IMR-90 (cell line): Measurements from ENCODE around the gene PLCG1. TPM values are rescaled to one million over a fixed set of nuclear protein-coding genes. Genes with fewer than 3 reads are reported as not detected.

ENCODE experiments used
- ATAC-seq: fragments of 200-7000 bp; cut with Tn5 transposase; 2 replicates; pipeline ENCODE4 v1.9.1; 2020; ENCODE audit warnings: low read depth, mild to moderate bottlenecking, moderate library complexity
- BruUV-seq: library from RNA; stranded (reverse); fragments of 400-500 nt; replicated peaks from 2 replicates; lab custom pipeline; 2021; lab: Mats Ljungman, UMichigan
- CTCF ChIA-PET: fragments of 300-600 bp; formaldehyde crosslinking; extraction: SDS; loops from one replicate; lab custom pipeline; 2021; ENCODE audit warnings: antibody characterized with exemption; lab: Yijun Ruan, JAX
- POLR2A ChIA-PET: fragments of 300-600 bp; sonication (Branson Sonifier 250); formaldehyde crosslinking; loops from one replicate; lab custom pipeline; 2022; ENCODE audit warnings: antibody characterized with exemption; ENCODE audit not compliant: unreplicated experiment; lab: Charles Lee
- DNase-seq: peaks from one replicate; pipeline ENCODE4 v3.0.0; 2013
- H2AFZ ChIP-seq: replicated peaks from 2 replicates; pipeline ENCODE3; 2013; ENCODE audit warnings: low read length, mild to moderate bottlenecking; ENCODE audit not compliant: poor library complexity
- H2AK5ac ChIP-seq: 2 replicates; pipeline ENCODE4 v1.6.1; 2013; ENCODE audit warnings: low read depth, low read length, inconsistent platforms
- H2AK9ac ChIP-seq: replicated peaks from 2 replicates; pipeline ENCODE3; 2013; ENCODE audit warnings: mild to moderate bottlenecking, low read depth, low read length, moderate library complexity; ENCODE audit not compliant: poor library complexity
- H2BK120ac ChIP-seq: 2 replicates; pipeline ENCODE4 v1.6.1; 2013; ENCODE audit warnings: low read depth, low read length, inconsistent platforms
- H2BK15ac ChIP-seq: 3 replicates; pipeline ENCODE4 v1.6.1; 2013; ENCODE audit warnings: low read depth, low read length, inconsistent platforms
- H2BK20ac ChIP-seq: 2 replicates; pipeline ENCODE4 v1.6.1; 2013; ENCODE audit warnings: low read depth, mild to moderate bottlenecking, inconsistent platforms, low read length, moderate library complexity
- H2BK5ac ChIP-seq: 2 replicates; pipeline ENCODE4 v1.6.1; 2013; ENCODE audit warnings: mild to moderate bottlenecking, low read depth, low read length, inconsistent platforms; ENCODE audit not compliant: poor library complexity, severe bottlenecking
- H3K14ac ChIP-seq: replicated peaks from 2 replicates; pipeline ENCODE4 v1.6.1; 2013; ENCODE audit warnings: low read depth, low read length, inconsistent platforms
- H3K18ac ChIP-seq: 2 replicates; pipeline ENCODE4 v1.6.1; 2013; ENCODE audit warnings: low read depth, low read length, control low read depth
- H3K23ac ChIP-seq: 2 replicates; pipeline ENCODE4 v1.6.1; 2013; ENCODE audit warnings: low read depth, low read length, inconsistent platforms
- H3K27ac ChIP-seq: 2 replicates; pipeline ENCODE4 v1.5.1; 2013; ENCODE audit warnings: mild to moderate bottlenecking, control low read depth, low read length; ENCODE audit not compliant: insufficient read depth
- H3K27me3 ChIP-seq: 2 replicates; pipeline ENCODE4 v1.6.1; 2013; ENCODE audit warnings: low read length; ENCODE audit not compliant: control insufficient read depth, insufficient read depth
- H3K36me3 ChIP-seq: 2 replicates; pipeline ENCODE4 v1.6.1; 2013; ENCODE audit warnings: low read length, mixed read lengths; ENCODE audit not compliant: control insufficient read depth, insufficient read depth
- H3K4ac ChIP-seq: 2 replicates; pipeline ENCODE4 v1.6.1; 2013; ENCODE audit warnings: low read depth, low read length, inconsistent platforms
- H3K4me1 ChIP-seq: 2 replicates; pipeline ENCODE4 v1.6.1; 2013; ENCODE audit warnings: low read length, mixed read lengths; ENCODE audit not compliant: control insufficient read depth, insufficient read depth
- H3K4me2 ChIP-seq: 2 replicates; pipeline ENCODE4 v1.6.1; 2013; ENCODE audit warnings: low read depth, mild to moderate bottlenecking, control low read depth, low read length, moderate library complexity
- H3K4me3 ChIP-seq: 2 replicates; pipeline ENCODE4 v1.5.1; 2013; ENCODE audit warnings: low read depth, mild to moderate bottlenecking, control low read depth, low read length, moderate library complexity; ENCODE audit not compliant: insufficient read depth
- H3K56ac ChIP-seq: 2 replicates; pipeline ENCODE4 v1.6.1; 2013; ENCODE audit warnings: low read length, inconsistent platforms; ENCODE audit not compliant: insufficient read depth; ENCODE audit errors: extremely low read depth
- H3K79me1 ChIP-seq, 2 experiments: 2 replicates each; pipeline ENCODE4 v1.6.1; 2013; ENCODE audit warnings: low read length in 2 of 2, inconsistent platforms in 1 of 2, low read depth in 1 of 2
- H3K9ac ChIP-seq: 2 replicates; pipeline ENCODE4 v1.6.1; 2013; ENCODE audit warnings: low read depth, low read length, control low read depth
- H3K9me1 ChIP-seq: 2 replicates; pipeline ENCODE4 v1.6.1; 2013; ENCODE audit warnings: low read length, inconsistent platforms; ENCODE audit not compliant: insufficient read depth
- H3K9me3 ChIP-seq: 2 replicates; pipeline ENCODE4 v1.6.1; 2013; ENCODE audit warnings: low read length; ENCODE audit not compliant: control insufficient read depth, insufficient read depth
- H4K20me1 ChIP-seq: 2 replicates; pipeline ENCODE4 v1.6.1; 2013; ENCODE audit warnings: low read length, inconsistent platforms; ENCODE audit not compliant: insufficient read depth
- H4K5ac ChIP-seq: 2 replicates; pipeline ENCODE4 v1.6.1; 2013; ENCODE audit warnings: mild to moderate bottlenecking, low read depth, low read length, control low read depth
- H4K8ac ChIP-seq, 2 experiments: 2 replicates each; pipeline ENCODE4 v1.6.1; 2013; ENCODE audit warnings: low read depth in 2 of 2, low read length in 2 of 2, control low read depth in 1 of 2, inconsistent platforms in 1 of 2
- H4K91ac ChIP-seq: 2 replicates; pipeline ENCODE4 v1.6.1; 2013; ENCODE audit warnings: low read depth, low read length, inconsistent platforms; ENCODE audit not compliant: insufficient read depth
- ELK1 ChIP-seq: fragments of 150-350 bp; IDR thresholded peaks from 2 replicates; pipeline ENCODE4 v1.6.1; 2016; ENCODE audit warnings: low read depth, mild to moderate bottlenecking, low read length, moderate library complexity, borderline replicate concordance
- MAZ ChIP-seq: IDR thresholded peaks from 2 replicates; pipeline ENCODE4 v1.6.1; 2012; ENCODE audit warnings: low read depth, mild to moderate bottlenecking, low read length, improper control_type of control experiment, moderate library complexity, borderline replicate concordance
- MXI1 ChIP-seq: IDR thresholded peaks from 2 replicates; pipeline ENCODE4 v1.6.1; 2012; ENCODE audit warnings: low read depth, mild to moderate bottlenecking, low read length, moderate library complexity, borderline replicate concordance
- POLR2A ChIP-seq: IDR thresholded peaks from 2 replicates; pipeline ENCODE4 v1.6.1; 2012; ENCODE audit warnings: mild to moderate bottlenecking, low read depth, low read length
- RAD21 ChIP-seq: IDR thresholded peaks from 2 replicates; pipeline ENCODE4 v1.6.1; 2012; ENCODE audit warnings: low read length, improper control_type of control experiment
- RCOR1 ChIP-seq: IDR thresholded peaks from 2 replicates; pipeline ENCODE4 v1.6.1; 2012; ENCODE audit warnings: mild to moderate bottlenecking, low read length, improper control_type of control experiment; ENCODE audit not compliant: insufficient replicate concordance
- WGBS, 2 experiments: methylation state at CpG; one replicate each; pipeline versions ENCODE4 v1.1.5 to v1.1.7; 2013; ENCODE audit warnings: missing lambda C conversion rate in 2 of 2; ENCODE audit not compliant: insufficient read length in 1 of 2; ENCODE audit errors: extremely low coverage in 2 of 2; 5-methylcytosine and 5-hydroxymethylcytosine counted together
- dilution Hi-C: fragments of 300-500 bp; cut with HindIII; formaldehyde crosslinking; loops from one replicate; pipeline ENCODE4 v1.14.3; 2018; ENCODE audit warnings: low sequenced_read_pairs; ENCODE audit not compliant: unreplicated experiment
- in situ Hi-C: fragments of 300-500 bp; cut with MboI; formaldehyde crosslinking; loops from 3 replicates; pipeline ENCODE4 v1.14.3; 2019; ENCODE audit warnings: low sequenced_read_pairs, inconsistent platforms, mixed read lengths
- intact Hi-C: fragments of 100-400 bp; cut with micrococcal nuclease; formaldehyde crosslinking; loops from 2 replicates; pipeline ENCODE4 v1.10.0; 2022
- polyA plus RNA-seq, 3 experiments: library from polyadenylated mRNA; depleted of rRNA; stranded (reverse); fragments of >200 nt; gene quantifications; 2 replicates each; pipeline ENCODE4 v1.2.3, GENCODE V29; 2012; ENCODE audit warnings: low replicate concordance in 1 of 3
- total RNA-seq: library from RNA; depleted of rRNA; stranded (reverse); fragments of >200 nt; gene quantifications from 2 replicates; pipeline ENCODE4 v1.2.3, GENCODE V29; 2012

The PLCG1 gene
- total and polyA plus RNA-seq, 2 of the 4 experiments (the other 2 are of a cell fraction) = 59.1 to 69.1 TPM

GRCh38 chr20:41108531-41108930 is 28.8 kb upstream of the PLCG1 start:
- Histone ChIP-seq H3K9me1 (peaks cover 3% of the 10 kb centered on the region; the same call in 1 of the 2 replicates), H3K4me3 (no peak overlapping the region), H4K8ac (no peak overlapping the region), H2AK9ac (no peak overlapping the region), H3K79me1 (peaks cover 29 to 42% of the 10 kb centered on the region in 2 experiments), H2BK5ac (no peak overlapping the region), H2BK120ac (no peak overlapping the region), H4K91ac (no peak overlapping the region), H3K27me3 (no peaks in the 10 kb centered on the region), H3K56ac (no peak overlapping the region), H3K9me3 (no peaks in the 10 kb centered on the region), H4K5ac (no peak overlapping the region), H2BK20ac (no peak overlapping the region), H4K20me1 (no peaks in the 10 kb centered on the region; the same call in 1 of the 2 replicates), H3K4me2 (no peak overlapping the region), H2BK15ac (no peak overlapping the region), H3K23ac (no peak overlapping the region), H3K4ac (no peak overlapping the region), H2AFZ (no peak overlapping the region), H3K18ac (no peak overlapping the region), H3K4me1 (no peaks in the 10 kb centered on the region), H3K36me3 (peaks cover 42% of the 10 kb centered on the region), H3K27ac (no peak overlapping the region), H3K14ac (no peak overlapping the region), H2AK5ac (no peak overlapping the region), H3K9ac (no peak overlapping the region)
- no TSS peak for BruUV-seq
- CTCF ChIA-PET = no interaction called here
- no CpG with 5 or more reads among the region's 1 CpG for WGBS, 2 experiments
- dilution Hi-C loops (no loop called here), in situ Hi-C loops (no loop called here), intact Hi-C loops (no loop called here)
- ATAC-seq (no peak), DNase-seq (no peak)
- TF ChIP-seq MXI1 (no peak), POLR2A (no peak), MAZ (no peak), ELK1 (no peak), RAD21 (no peak), RCOR1 (no peak)
- POLR2A ChIA-PET = no interaction called here
